ENCODE results near the gene CHRNG. TPM values are rescaled to one million over a fixed set of nuclear protein-coding genes. Genes with fewer than 3 reads are reported as not detected.

Gene CHRNG
- total and polyA plus RNA-seq, 2 experiments from 2014 or later = not detected

GRCh38 chr2:232584238-232584637 lies 44.7 kb downstream of the CHRNG start:
- no peak overlapping the region for H3K4me2 ChIP-seq
- no peaks in the 10 kb centered on the region for H3F3A ChIP-seq (replicated peaks; ENCODE audit: low read depth)
- H2AFZ ChIP-seq = no peak overlapping the region
- TF ChIP-seq CREB1 (CRISPR knock-in tag; IDR thresholded peaks at IDR 0.05; ENCODE audit: low read depth) (no peak), NANOG (IDR thresholded peaks at IDR 0.05; ENCODE audit: borderline replicate concordance) (no peak), ETS1 (IDR thresholded peaks at IDR 0.05) (no peak), EZH2 (IDR thresholded peaks at IDR 0.05; ENCODE audit: low read depth, unreplicated experiment) (no peak), POLR2AphosphoS5 (IDR thresholded peaks at IDR 0.05; ENCODE audit: low read depth) (no peak), JUNB (IDR thresholded peaks at IDR 0.05; ENCODE audit: unreplicated experiment) (no peak), REST (IDR thresholded peaks at IDR 0.05; ENCODE audit: unreplicated experiment) (no peak), ZNF331 (CRISPR knock-in tag; IDR thresholded peaks at IDR 0.05; ENCODE audit: low read depth) (no peak), STAT1 (IDR thresholded peaks at IDR 0.05; ENCODE audit: unreplicated experiment) (no peak), ZNF462 (CRISPR knock-in tag; IDR thresholded peaks at IDR 0.05) (no peak), EZH2phosphoT487 (IDR thresholded peaks at IDR 0.05; ENCODE audit: unreplicated experiment) (no peak), ZNF114 (CRISPR knock-in tag; IDR thresholded peaks at IDR 0.05) (no peak)
- TF ChIP-seq, protein P1, sequence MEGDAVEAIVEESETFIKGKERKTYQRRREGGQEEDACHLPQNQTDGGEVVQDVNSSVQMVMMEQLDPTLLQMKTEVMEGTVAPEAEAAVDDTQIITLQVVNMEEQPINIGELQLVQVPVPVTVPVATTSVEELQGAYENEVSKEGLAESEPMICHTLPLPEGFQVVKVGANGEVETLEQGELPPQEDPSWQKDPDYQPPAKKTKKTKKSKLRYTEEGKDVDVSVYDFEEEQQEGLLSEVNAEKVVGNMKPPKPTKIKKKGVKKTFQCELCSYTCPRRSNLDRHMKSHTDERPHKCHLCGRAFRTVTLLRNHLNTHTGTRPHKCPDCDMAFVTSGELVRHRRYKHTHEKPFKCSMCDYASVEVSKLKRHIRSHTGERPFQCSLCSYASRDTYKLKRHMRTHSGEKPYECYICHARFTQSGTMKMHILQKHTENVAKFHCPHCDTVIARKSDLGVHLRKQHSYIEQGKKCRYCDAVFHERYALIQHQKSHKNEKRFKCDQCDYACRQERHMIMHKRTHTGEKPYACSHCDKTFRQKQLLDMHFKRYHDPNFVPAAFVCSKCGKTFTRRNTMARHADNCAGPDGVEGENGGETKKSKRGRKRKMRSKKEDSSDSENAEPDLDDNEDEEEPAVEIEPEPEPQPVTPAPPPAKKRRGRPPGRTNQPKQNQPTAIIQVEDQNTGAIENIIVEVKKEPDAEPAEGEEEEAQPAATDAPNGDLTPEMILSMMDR (conservative IDR thresholded peaks at IDR 0.05; ENCODE audit: low read depth in 2 of 2) = no peak
- Mint-ChIP-seq H3K4me3 (no peak overlapping the region), H3K4me1 (peaks cover 18% of the 10 kb centered on the region), H3K9me3 (no peaks in the 10 kb centered on the region), H3K27me3 (ENCODE audit: insufficient read depth, low read depth, poor library complexity) (no peaks in the 10 kb centered on the region), H3K27ac (no peak overlapping the region), H3K36me3 (ENCODE audit: low read depth) (peaks cover 16% of the 10 kb centered on the region)
- no peak overlapping the region; the same call in 1 of the 2 replicates for H3K27ac ChIP-seq (ENCODE audit: low read depth)
- DNase-seq (ENCODE audit: low spot score) = no peak
- no peaks in the 10 kb centered on the region for H3K9me2 ChIP-seq (ENCODE audit: insufficient read depth)
- no peak for ATAC-seq
- peaks cover 5% of the 10 kb centered on the region; the same call in 1 of the 2 replicates for H3K4me1 ChIP-seq (ENCODE audit: insufficient read depth)
- H3K79me2 ChIP-seq (replicated peaks; ENCODE audit: insufficient read depth) = no peaks in the 10 kb centered on the region
- H4K20me1 ChIP-seq (replicated peaks; ENCODE audit: insufficient read depth) = peaks cover 8% of the 10 kb centered on the region
- no peaks in the 10 kb centered on the region for H3K36me3 ChIP-seq (ENCODE audit: insufficient read depth)
- H3K27me3 ChIP-seq (ENCODE audit: insufficient read depth) = no peaks in the 10 kb centered on the region
- no peak overlapping the region for H3K4me3 ChIP-seq
